SU-DHL-6 (cell line): Measurements from ENCODE around the gene ZNF12.

Source experiments
- CTCF ChIP-seq: fragments of 200-600 bp; sonication (generic); IDR thresholded peaks from one replicate; pipeline ENCODE4 v1.5.1; 2017; ENCODE audit warnings: antibody characterized with exemption, mild to moderate bottlenecking, low read length, moderate library complexity; ENCODE audit not compliant: insufficient read depth, poor library complexity, severe bottlenecking
- EZH2phosphoT487 ChIP-seq: fragments of 200-600 bp; sonication (generic), shearing (Covaris generic); conservative IDR thresholded peaks from 2 replicates; pipeline ENCODE4 v1.6.1; 2018; ENCODE audit warnings: mild to moderate bottlenecking, antibody characterized with exemption, low read length, moderate library complexity, mixed read lengths

GRCh38 chr7:6727663-6728062 lies 20.9 kb upstream of the ZNF12 start:
- TF ChIP-seq CTCF (no peak), EZH2phosphoT487 (no peak)
